Measurements from ENCODE around the gene MOB2. TPM values are rescaled to one million over a fixed set of nuclear protein-coding genes. Genes with fewer than 3 reads are reported as not detected.
"Not testable (repeated sequence)": the region's sequence is repeated elsewhere in the genome, so short reads cannot be mapped to it uniquely, and the experiment has no call there.

MOB2 gene
- polyA plus RNA-seq, 1 experiment, result 61.3 TPM

GRCh38 chr11:1425439-1425838 is 61.1 kb downstream of the MOB2 start:
- ChIA-PET CTCF (no interaction called here), POLR2A (no interaction called here)
- Histone ChIP-seq H3K4me3 (ENCODE audit: low read depth, low read length) (no peak overlapping the region), H3K27me3 (ENCODE audit: control insufficient read depth, insufficient read depth, low read length) (no peaks in the 10 kb centered on the region), H3K36me3 (ENCODE audit: control insufficient read depth, insufficient read depth, low read length) (no peaks in the 10 kb centered on the region)
- no peak for TF ChIP-seq CTCF (IDR thresholded peaks at IDR 0.05; ENCODE audit: insufficient read depth, low read depth, low read length)
- no peak for DNase-seq (ENCODE audit: low read depth)

GRCh38 chr11:1425006-1425405 is 61.6 kb downstream of the MOB2 start:
- ChIA-PET POLR2A (no interaction called here), CTCF (no interaction called here)
- no peak overlapping the region for H3K4me3 ChIP-seq (ENCODE audit: low read depth, low read length)
- no peaks in the 10 kb centered on the region for H3K36me3 ChIP-seq (ENCODE audit: control insufficient read depth, insufficient read depth, low read length)
- no peaks in the 10 kb centered on the region for H3K27me3 ChIP-seq (ENCODE audit: control insufficient read depth, insufficient read depth, low read length)
- no peak for TF ChIP-seq CTCF (IDR thresholded peaks at IDR 0.05; ENCODE audit: insufficient read depth, low read depth, low read length)
- no peak for DNase-seq (ENCODE audit: low read depth)

- H3K4me3 ChIP-seq (ENCODE audit: low read depth, low read length); POLR2A ChIA-PET; H3K27me3 ChIP-seq (ENCODE audit: control insufficient read depth, insufficient read depth, low read length); H3K36me3 ChIP-seq (ENCODE audit: control insufficient read depth, insufficient read depth, low read length); DNase-seq (ENCODE audit: low read depth); CTCF ChIA-PET: not testable (repeated sequence)
Observed at GRCh38 chr11:1423406-1423805, 63.2 kb downstream of the MOB2 start.

- Histone ChIP-seq H3K4me3 (ENCODE audit: low read depth, low read length) (no peak overlapping the region), H3K36me3 (ENCODE audit: control insufficient read depth, insufficient read depth, low read length) (no peaks in the 10 kb centered on the region), H3K27me3 (ENCODE audit: control insufficient read depth, insufficient read depth, low read length) (no peaks in the 10 kb centered on the region)
- ChIA-PET POLR2A (no interaction called here), CTCF (interaction anchor here (1.3 kb wide), 1 partner anchor 35 kb away, joined by 4 read pairs; no protein-coding TSS in a partner anchor)
- no peak for DNase-seq (ENCODE audit: low read depth)
- no peak for TF ChIP-seq CTCF (IDR thresholded peaks at IDR 0.05; ENCODE audit: insufficient read depth, low read depth, low read length)
Observed at GRCh38 chr11:1422981-1423380, 63.6 kb downstream of the MOB2 start.

GRCh38 chr11:1422481-1422880 is 64.1 kb downstream of the MOB2 start:
- H3K36me3 ChIP-seq (ENCODE audit: control insufficient read depth, insufficient read depth, low read length), result no peaks in the 10 kb centered on the region
- no peak overlapping the region for H3K4me3 ChIP-seq (ENCODE audit: low read depth, low read length)
- DNase-seq (ENCODE audit: low read depth), result no peak
- no peaks in the 10 kb centered on the region for H3K27me3 ChIP-seq (ENCODE audit: control insufficient read depth, insufficient read depth, low read length)
- TF ChIP-seq CTCF (IDR thresholded peaks at IDR 0.05; ENCODE audit: insufficient read depth, low read depth, low read length), result no peak
- CTCF ChIA-PET, result interaction anchor here (1.1 to 1.3 kb wide), 2 partner anchors 36 to 61 kb away, joined by 3 to 4 read pairs; no protein-coding TSS in a partner anchor
- POLR2A ChIA-PET, result no interaction called here

- no peaks in the 10 kb centered on the region for H3K27me3 ChIP-seq (ENCODE audit: control insufficient read depth, insufficient read depth, low read length)
- H3K4me3 ChIP-seq (ENCODE audit: low read depth, low read length), result no peak overlapping the region
- DNase-seq (ENCODE audit: low read depth), result no peak
- ChIA-PET POLR2A (no interaction called here), CTCF (no interaction called here)
- no peak for TF ChIP-seq CTCF (IDR thresholded peaks at IDR 0.05; ENCODE audit: insufficient read depth, low read depth, low read length)
- no peaks in the 10 kb centered on the region for H3K36me3 ChIP-seq (ENCODE audit: control insufficient read depth, insufficient read depth, low read length)
Observed at GRCh38 chr11:1421291-1421690, 65.3 kb downstream of the MOB2 start.

All from BJ (cell line).